Prostate gland (tissue), 2 donors: ENCODE results near the gene JAKMIP1. TPM values are rescaled to one million over a fixed set of nuclear protein-coding genes. Genes with fewer than 3 reads are reported as not detected.

Experiments used
- DNase-seq: peaks from one replicate; pipeline ENCODE4 v3.0.0-alpha.2; 2019; ENCODE audit warnings: low spot score
- H3K27ac ChIP-seq, 2 donors: fragments of 200-600 bp; sonication (generic); 2 replicates each; pipeline ENCODE4 v1.5.1; 2017 to 2019
- H3K27me3 ChIP-seq: fragments of 200-600 bp; sonication (generic); replicated peaks from 2 replicates; pipeline ENCODE4 v1.5.1; 2019; ENCODE audit not compliant: insufficient read depth
- H3K36me3 ChIP-seq, 2 donors: fragments of 200-600 bp; sonication (generic); 1 replicate in 1 of 2; 2 replicates in 1 of 2; pipeline versions ENCODE4 v1.5.1 to v1.8.1; 2017 to 2019
- H3K4me1 ChIP-seq: fragments of 200-600 bp; sonication (generic); replicated peaks from 2 replicates; pipeline ENCODE4 v1.5.1; 2019
- H3K4me3 ChIP-seq, 2 donors: fragments of 200-600 bp; sonication (generic); 2 replicates each; pipeline ENCODE4 v1.5.1; 2017 to 2019
- H3K9me3 ChIP-seq: fragments of 200-600 bp; sonication (generic); 2 replicates; pipeline ENCODE4 v1.5.1; 2017
- POLR2A ChIP-seq: fragments of 450-650 bp; IDR thresholded peaks from one replicate; pipeline ENCODE4 v1.6.1; 2016; ENCODE audit warnings: antibody characterized with exemption, mild to moderate bottlenecking
- POLR2AphosphoS5 ChIP-seq: sonication (generic); formaldehyde crosslinking; IDR thresholded peaks from one replicate; pipeline ENCODE4 v1.6.1; 2017; ENCODE audit warnings: antibody characterized with exemption
- WGBS: methylation state at CpG from one replicate; pipeline ENCODE4 v1.1.5; 2018; 5-methylcytosine and 5-hydroxymethylcytosine counted together
- intact Hi-C: fragments of 100-400 bp; cut with DNase I; formaldehyde crosslinking; loops from one replicate; pipeline ENCODE4 v1.14.2; 2022
- total RNA-seq, 2 donors: library from RNA; depleted of rRNA; stranded (reverse); fragments of >200 nt; gene quantifications; one replicate each; pipeline ENCODE4 v1.1.0, GENCODE V29; 2016
- TF ChIP-seq, protein P1 (sequence below), 4 experiments: fragments of 200-600 bp in 2 of 4; fragments of 450-650 bp in 2 of 4; sonication (generic) in 2 of 4; IDR thresholded peaks; 1 replicate in 3 of 4; 2 replicates in 1 of 4; pipeline ENCODE4 v1.5.1; 2016 to 2019; ENCODE audit warnings: antibody characterized with exemption in 4 of 4, mild to moderate bottlenecking in 2 of 4, moderate library complexity in 2 of 4

Gene JAKMIP1
- total RNA-seq, 2 donors from 2014 or later = 22.4 to 29.1 TPM

GRCh38 chr4:6092131-6092530 lies 108.2 kb downstream of the JAKMIP1 start:
- no peaks in the 10 kb centered on the region for H3K4me1 ChIP-seq
- TF ChIP-seq POLR2AphosphoS5 (no peak), POLR2A (no peak)
- TF ChIP-seq, protein P1, sequence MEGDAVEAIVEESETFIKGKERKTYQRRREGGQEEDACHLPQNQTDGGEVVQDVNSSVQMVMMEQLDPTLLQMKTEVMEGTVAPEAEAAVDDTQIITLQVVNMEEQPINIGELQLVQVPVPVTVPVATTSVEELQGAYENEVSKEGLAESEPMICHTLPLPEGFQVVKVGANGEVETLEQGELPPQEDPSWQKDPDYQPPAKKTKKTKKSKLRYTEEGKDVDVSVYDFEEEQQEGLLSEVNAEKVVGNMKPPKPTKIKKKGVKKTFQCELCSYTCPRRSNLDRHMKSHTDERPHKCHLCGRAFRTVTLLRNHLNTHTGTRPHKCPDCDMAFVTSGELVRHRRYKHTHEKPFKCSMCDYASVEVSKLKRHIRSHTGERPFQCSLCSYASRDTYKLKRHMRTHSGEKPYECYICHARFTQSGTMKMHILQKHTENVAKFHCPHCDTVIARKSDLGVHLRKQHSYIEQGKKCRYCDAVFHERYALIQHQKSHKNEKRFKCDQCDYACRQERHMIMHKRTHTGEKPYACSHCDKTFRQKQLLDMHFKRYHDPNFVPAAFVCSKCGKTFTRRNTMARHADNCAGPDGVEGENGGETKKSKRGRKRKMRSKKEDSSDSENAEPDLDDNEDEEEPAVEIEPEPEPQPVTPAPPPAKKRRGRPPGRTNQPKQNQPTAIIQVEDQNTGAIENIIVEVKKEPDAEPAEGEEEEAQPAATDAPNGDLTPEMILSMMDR (IDR thresholded peaks at IDR 0.05) = no peak
- no peak overlapping the region for H3K4me3 ChIP-seq
- no peak for DNase-seq
- whole genome bisulfite sequencing = 27% methylated on average over 7 of the region's 7 CpGs
- no peak overlapping the region for H3K27ac ChIP-seq
- intact Hi-C loops = no loop called here
- no peaks in the 10 kb centered on the region for H3K36me3 ChIP-seq
- no peaks in the 10 kb centered on the region for H3K9me3 ChIP-seq
- H3K27me3 ChIP-seq = no peaks in the 10 kb centered on the region

DNA sequence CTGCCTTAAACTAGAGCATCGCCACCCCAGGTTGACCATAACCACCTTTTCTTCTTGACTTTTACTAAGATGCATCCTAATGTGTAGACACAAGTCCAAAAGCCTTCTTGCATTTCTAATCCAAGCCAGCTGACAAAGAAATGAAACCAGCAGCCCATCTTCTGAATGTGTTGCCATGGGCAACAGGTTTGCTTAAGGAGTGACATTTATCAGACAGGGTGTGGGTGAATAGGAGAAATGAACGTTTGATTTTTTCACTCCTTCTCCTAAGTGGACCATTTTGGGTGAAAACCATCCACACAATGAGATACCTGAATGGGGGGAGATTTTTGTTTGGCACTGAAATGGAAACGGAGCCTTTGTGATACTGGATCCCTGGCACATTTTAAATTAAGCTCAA lies 109.4 kb downstream of the JAKMIP1 start:
- Histone ChIP-seq H3K27ac (no peak overlapping the region), H3K4me3 (no peak overlapping the region), H3K4me1 (no peaks in the 10 kb centered on the region), H3K36me3 (no peaks in the 10 kb centered on the region), H3K9me3 (no peaks in the 10 kb centered on the region), H3K27me3 (no peaks in the 10 kb centered on the region)
- intact Hi-C loops = no loop called here
- 53% methylated on average over 3 of the region's 3 CpGs for WGBS
- TF ChIP-seq, protein P1 (IDR thresholded peaks at IDR 0.05) = no peak
- no peak for TF ChIP-seq POLR2A
- no peak for TF ChIP-seq POLR2AphosphoS5
- DNase-seq = no peak

- no peak for DNase-seq
- 83% methylated on average over 2 of the region's 2 CpGs for WGBS
- Histone ChIP-seq H3K4me3 (no peak overlapping the region), H3K9me3 (no peaks in the 10 kb centered on the region), H3K27ac (no peak overlapping the region), H3K27me3 (no peaks in the 10 kb centered on the region), H3K4me1 (no peaks in the 10 kb centered on the region), H3K36me3 (no peaks in the 10 kb centered on the region)
- TF ChIP-seq POLR2AphosphoS5 (no peak), POLR2A (no peak)
- TF ChIP-seq, protein P1 (IDR thresholded peaks at IDR 0.05) = no peak
- intact Hi-C loops = loop anchor here (5.0 kb wide), 1 partner anchor 92 kb away; no protein-coding TSS in a partner anchor
These were observed 111.4 kb downstream of the JAKMIP1 start for GRCh38 chr4:6088950-6089349.

- no peak overlapping the region for H3K4me3 ChIP-seq
- H3K36me3 ChIP-seq = no peaks in the 10 kb centered on the region
- no peak for TF ChIP-seq POLR2AphosphoS5
- TF ChIP-seq, protein P1 (IDR thresholded peaks at IDR 0.05) = peak in 3 of 4 experiments; percentile 55 to 66 (median 58)
- H3K4me1 ChIP-seq = no peaks in the 10 kb centered on the region
- no peaks in the 10 kb centered on the region for H3K9me3 ChIP-seq
- no peak overlapping the region for H3K27ac ChIP-seq
- intact Hi-C loops = loop anchor here (5.0 kb wide), 1 partner anchor 91 kb away; no protein-coding TSS in a partner anchor
- peak; percentile 31 for DNase-seq
- H3K27me3 ChIP-seq = no peaks in the 10 kb centered on the region
- WGBS = 53% methylated on average over 7 of the region's 7 CpGs
These were observed 112.5 kb downstream of the JAKMIP1 start for GRCh38 chr4:6087669-6088341.

- no peak for TF ChIP-seq POLR2AphosphoS5
- no peak for TF ChIP-seq POLR2A
- TF ChIP-seq, protein P1 (IDR thresholded peaks at IDR 0.05) = no peak
- Histone ChIP-seq H3K4me1 (no peaks in the 10 kb centered on the region), H3K4me3 (no peak overlapping the region), H3K36me3 (no peaks in the 10 kb centered on the region), H3K27ac (no peak overlapping the region), H3K27me3 (no peaks in the 10 kb centered on the region), H3K9me3 (no peaks in the 10 kb centered on the region)
- no peak for DNase-seq
- intact Hi-C loops = loop anchor here (5.0 kb wide), 1 partner anchor 90 kb away; no protein-coding TSS in a partner anchor
- whole genome bisulfite sequencing = 93% methylated on average over 3 of the region's 3 CpGs
These were observed 113.5 kb downstream of the JAKMIP1 start for GRCh38 chr4:6086846-6087245.
